ENCODE results near the gene MCFD2. TPM values are rescaled to one million over a fixed set of nuclear protein-coding genes. Genes with fewer than 3 reads are reported as not detected.
A peak's percentile ranks its signal among the peaks of the same experiment; 100 is the strongest.

Gene MCFD2
- total and polyA plus RNA-seq, 2 experiments from 2014 or later = 161 to 196 TPM

DNA sequence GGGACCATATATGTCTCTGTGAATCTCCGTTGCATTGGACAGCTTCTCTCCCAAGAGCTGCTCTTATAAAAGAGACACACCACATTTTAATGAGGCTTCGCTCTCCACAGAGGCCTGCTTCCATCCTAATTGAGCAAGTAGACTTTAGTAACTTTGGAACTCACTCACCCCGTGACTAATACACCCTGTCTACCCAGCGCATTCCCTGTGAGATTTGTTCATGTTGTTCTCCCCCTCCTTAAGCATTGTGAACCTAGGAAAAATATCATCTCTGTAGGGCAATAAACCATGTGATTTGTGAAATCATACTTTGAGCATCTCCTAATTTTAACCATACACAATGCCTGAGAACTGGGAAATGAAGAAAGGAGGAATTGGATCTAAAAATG, 56.9 kb downstream of the MCFD2 start:
- Histone ChIP-seq H3K4me3 (no peak overlapping the region), H3K27ac (peak overlapping the region; percentile 58), H3K4me1 (ENCODE audit: insufficient read depth) (no peaks in the 10 kb centered on the region), H3K36me3 (replicated peaks; ENCODE audit: insufficient read depth, low read depth) (no peaks in the 10 kb centered on the region), H4K20me1 (ENCODE audit: insufficient read depth, poor library complexity, severe bottlenecking) (no peaks in the 10 kb centered on the region), H3K4me2 (no peak overlapping the region), H3K79me2 (no peaks in the 10 kb centered on the region), H3K9me3 (ENCODE audit: low read depth) (no peaks in the 10 kb centered on the region), H3K9me2 (replicated peaks; ENCODE audit: insufficient read depth) (no peaks in the 10 kb centered on the region), H2AFZ (no peak overlapping the region), H3K27me3 (no peaks in the 10 kb centered on the region)
- WGBS (ENCODE audit: low lambda C conversion rate, missing lambda C conversion rate) = 87% methylated on average over 4 of the region's 4 CpGs
- TF ChIP-seq EZH2 (IDR thresholded peaks at IDR 0.05; ENCODE audit: borderline replicate concordance) = no peak
- TF ChIP-seq EZH2phosphoT487 (IDR thresholded peaks at IDR 0.05; ENCODE audit: low read depth, severe bottlenecking, unreplicated experiment) = no peak
- TF ChIP-seq, protein P1, sequence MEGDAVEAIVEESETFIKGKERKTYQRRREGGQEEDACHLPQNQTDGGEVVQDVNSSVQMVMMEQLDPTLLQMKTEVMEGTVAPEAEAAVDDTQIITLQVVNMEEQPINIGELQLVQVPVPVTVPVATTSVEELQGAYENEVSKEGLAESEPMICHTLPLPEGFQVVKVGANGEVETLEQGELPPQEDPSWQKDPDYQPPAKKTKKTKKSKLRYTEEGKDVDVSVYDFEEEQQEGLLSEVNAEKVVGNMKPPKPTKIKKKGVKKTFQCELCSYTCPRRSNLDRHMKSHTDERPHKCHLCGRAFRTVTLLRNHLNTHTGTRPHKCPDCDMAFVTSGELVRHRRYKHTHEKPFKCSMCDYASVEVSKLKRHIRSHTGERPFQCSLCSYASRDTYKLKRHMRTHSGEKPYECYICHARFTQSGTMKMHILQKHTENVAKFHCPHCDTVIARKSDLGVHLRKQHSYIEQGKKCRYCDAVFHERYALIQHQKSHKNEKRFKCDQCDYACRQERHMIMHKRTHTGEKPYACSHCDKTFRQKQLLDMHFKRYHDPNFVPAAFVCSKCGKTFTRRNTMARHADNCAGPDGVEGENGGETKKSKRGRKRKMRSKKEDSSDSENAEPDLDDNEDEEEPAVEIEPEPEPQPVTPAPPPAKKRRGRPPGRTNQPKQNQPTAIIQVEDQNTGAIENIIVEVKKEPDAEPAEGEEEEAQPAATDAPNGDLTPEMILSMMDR (IDR thresholded peaks at IDR 0.05; ENCODE audit: poor library complexity) = no peak
- DNase-seq (ENCODE audit: low spot score) = no peak

DNA sequence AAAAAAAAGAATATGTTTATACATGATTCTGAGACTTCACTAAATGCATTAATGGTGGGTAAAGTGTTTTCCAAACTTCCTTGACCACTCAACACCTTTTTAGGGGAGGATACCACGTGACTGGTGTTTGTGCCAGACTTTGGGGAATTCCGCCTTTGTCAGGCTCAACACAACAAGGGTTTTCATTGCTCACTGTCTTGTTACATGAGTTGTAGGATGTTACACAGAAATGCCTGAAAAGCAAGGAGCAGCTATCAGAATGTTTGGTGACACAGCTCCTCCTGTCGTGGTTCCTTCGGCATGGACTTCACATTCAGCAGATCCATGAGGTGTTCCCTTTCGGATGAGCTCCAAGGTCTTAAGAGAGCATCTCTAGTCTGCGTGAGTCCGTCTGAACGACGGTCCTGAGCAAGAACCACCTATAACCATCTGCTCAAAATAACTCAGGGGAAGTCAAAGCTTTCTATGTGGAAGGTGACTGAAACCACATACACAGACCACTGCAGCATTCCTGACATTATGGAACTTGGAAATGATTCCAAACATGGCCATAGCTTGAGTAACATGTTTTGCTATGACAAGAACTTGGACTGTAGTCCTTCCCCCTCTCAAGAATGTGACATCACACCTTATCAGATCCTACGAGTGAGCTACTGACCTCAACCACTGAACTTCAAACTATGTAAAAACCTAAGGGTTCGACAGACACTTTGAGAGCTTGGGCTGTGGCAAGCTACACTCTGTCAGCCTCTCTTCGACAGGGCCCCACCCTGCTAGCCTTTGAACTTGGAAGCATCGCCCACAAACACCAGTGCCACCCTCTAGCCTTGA, 57.5 kb downstream of the MCFD2 start:
- Histone ChIP-seq H3K27me3 (no peaks in the 10 kb centered on the region), H3K27ac (peak overlapping the region; percentile 58), H2AFZ (no peak overlapping the region), H3K4me2 (no peak overlapping the region), H3K9me2 (replicated peaks; ENCODE audit: insufficient read depth) (no peaks in the 10 kb centered on the region), H3K9me3 (ENCODE audit: low read depth) (no peaks in the 10 kb centered on the region), H3K4me3 (no peak overlapping the region), H3K4me1 (ENCODE audit: insufficient read depth) (no peaks in the 10 kb centered on the region), H3K36me3 (replicated peaks; ENCODE audit: insufficient read depth, low read depth) (no peaks in the 10 kb centered on the region), H3K79me2 (no peaks in the 10 kb centered on the region), H4K20me1 (ENCODE audit: insufficient read depth, poor library complexity, severe bottlenecking) (no peaks in the 10 kb centered on the region)
- WGBS (ENCODE audit: low lambda C conversion rate, missing lambda C conversion rate) = 82% methylated on average over 13 of the region's 13 CpGs
- no peak for TF ChIP-seq EZH2 (IDR thresholded peaks at IDR 0.05; ENCODE audit: borderline replicate concordance)
- no peak for TF ChIP-seq EZH2phosphoT487 (IDR thresholded peaks at IDR 0.05; ENCODE audit: low read depth, severe bottlenecking, unreplicated experiment)
- TF ChIP-seq, protein P1 (IDR thresholded peaks at IDR 0.05; ENCODE audit: poor library complexity) = no peak
- DNase-seq (ENCODE audit: low spot score) = no peak

DNA sequence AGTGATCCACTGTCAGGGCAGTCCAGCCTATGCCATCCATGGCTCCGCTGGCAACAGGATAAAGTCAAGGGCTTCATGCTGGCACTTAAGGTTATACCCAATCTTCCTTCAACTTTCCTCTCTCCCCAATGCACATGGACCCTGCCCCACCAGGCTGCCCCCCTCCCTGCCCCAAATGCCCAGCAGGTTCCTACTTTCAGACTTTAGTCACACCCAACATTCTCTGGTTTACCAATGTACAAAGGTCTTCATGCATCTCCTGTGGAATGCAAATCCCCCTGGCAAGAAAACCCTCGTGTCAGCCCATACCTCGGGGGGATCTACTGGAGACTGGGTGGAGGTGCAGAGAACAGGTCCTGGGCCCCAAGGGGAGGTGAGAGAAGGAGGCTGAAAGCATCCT, 59.3 kb downstream of the MCFD2 start:
- TF ChIP-seq EZH2 (IDR thresholded peaks at IDR 0.05; ENCODE audit: borderline replicate concordance) = no peak
- TF ChIP-seq, protein P1 (IDR thresholded peaks at IDR 0.05; ENCODE audit: poor library complexity) = no peak
- no peak for TF ChIP-seq EZH2phosphoT487 (IDR thresholded peaks at IDR 0.05; ENCODE audit: low read depth, severe bottlenecking, unreplicated experiment)
- Histone ChIP-seq H3K4me1 (ENCODE audit: insufficient read depth) (no peaks in the 10 kb centered on the region), H3K9me2 (replicated peaks; ENCODE audit: insufficient read depth) (no peaks in the 10 kb centered on the region), H3K4me3 (no peak overlapping the region), H4K20me1 (ENCODE audit: insufficient read depth, poor library complexity, severe bottlenecking) (no peaks in the 10 kb centered on the region), H3K27me3 (no peaks in the 10 kb centered on the region), H3K9me3 (ENCODE audit: low read depth) (no peaks in the 10 kb centered on the region), H3K27ac (no peak overlapping the region), H3K36me3 (replicated peaks; ENCODE audit: insufficient read depth, low read depth) (no peaks in the 10 kb centered on the region), H3K4me2 (no peak overlapping the region), H3K79me2 (no peaks in the 10 kb centered on the region), H2AFZ (no peak overlapping the region)
- DNase-seq (ENCODE audit: low spot score) = no peak
- 80% methylated on average over 3 of the region's 3 CpGs for WGBS (ENCODE audit: low lambda C conversion rate, missing lambda C conversion rate)
